OCI-LY7 (cell line): ENCODE data around the gene TOMM20L. TPM values are rescaled to one million over a fixed set of nuclear protein-coding genes. Genes with fewer than 3 reads are reported as not detected.

Experiments used
- BruUV-seq: library from RNA; stranded (reverse); fragments of 400-500 nt; replicated peaks from 2 replicates; lab custom pipeline; 2021; lab: Mats Ljungman, UMichigan
- CTCF ChIA-PET: fragments of 300-600 bp; sonication (Branson Sonifier 250); formaldehyde crosslinking; loops from one replicate; lab custom pipeline; 2022; ENCODE audit warnings: antibody characterized with exemption; ENCODE audit not compliant: unreplicated experiment; lab: Charles Lee
- POLR2A ChIA-PET: fragments of 300-600 bp; sonication (Branson Sonifier 250); formaldehyde crosslinking; loops from one replicate; lab custom pipeline; 2022; ENCODE audit warnings: antibody characterized with exemption; lab: Charles Lee
- DNase-seq: peaks from one replicate; pipeline ENCODE4 v3.0.0-alpha.2; 2015; ENCODE audit warnings: low spot score
- H2AFZ ChIP-seq: fragments of 200-600 bp; sonication (generic), shearing (Covaris generic); 2 replicates; pipeline ENCODE4 v1.6.1; 2014; ENCODE audit warnings: mild to moderate bottlenecking, antibody characterized with exemption, low read length, moderate library complexity
- H3K27ac ChIP-seq: fragments of 200-600 bp; sonication (generic); 2 replicates; pipeline ENCODE4 v1.5.1; 2014; ENCODE audit warnings: mixed run types, low read depth, mild to moderate bottlenecking, moderate library complexity, low read length, inconsistent platforms; ENCODE audit not compliant: poor library complexity, severe bottlenecking
- H3K36me3 ChIP-seq: fragments of 200-600 bp; sonication (generic); 2 replicates; pipeline ENCODE4 v1.6.1; 2014; ENCODE audit warnings: mild to moderate bottlenecking, antibody characterized with exemption, low read length, moderate library complexity, mixed read lengths; ENCODE audit not compliant: insufficient read depth
- H3K4me1 ChIP-seq: fragments of 200-600 bp; sonication (generic); 2 replicates; pipeline ENCODE4 v1.5.1; 2014; ENCODE audit warnings: mild to moderate bottlenecking, low read length; ENCODE audit not compliant: insufficient read depth, poor library complexity, severe bottlenecking
- H3K4me2 ChIP-seq: fragments of 200-600 bp; sonication (generic); 2 replicates; pipeline ENCODE4 v1.6.1; 2014; ENCODE audit warnings: mild to moderate bottlenecking, low read length
- H3K4me3 ChIP-seq: fragments of 200-600 bp; sonication (generic); 2 replicates; pipeline ENCODE4 v1.5.1; 2014; ENCODE audit warnings: mild to moderate bottlenecking, low read depth, low read length; ENCODE audit not compliant: poor library complexity, severe bottlenecking
- H3K79me2 ChIP-seq: fragments of 200-600 bp; sonication (generic); 2 replicates; pipeline ENCODE4 v1.6.1; 2016; ENCODE audit warnings: low read depth, mild to moderate bottlenecking, low read length, moderate library complexity, mixed read lengths; ENCODE audit not compliant: insufficient read depth
- H3K9me2 ChIP-seq: fragments of 200-600 bp; sonication (generic); 2 replicates; pipeline ENCODE4 v1.6.1; 2016; ENCODE audit warnings: mild to moderate bottlenecking, low read length, mixed read lengths; ENCODE audit not compliant: insufficient read depth
- H3K9me3 ChIP-seq: fragments of 200-600 bp; sonication (generic); 2 replicates; pipeline ENCODE4 v1.6.1; 2014; ENCODE audit warnings: mild to moderate bottlenecking, mixed run types, low read length, mixed read lengths
- H4K20me1 ChIP-seq: fragments of 200-600 bp; sonication (generic); 2 replicates; pipeline ENCODE4 v1.6.1; 2014; ENCODE audit warnings: mild to moderate bottlenecking, antibody characterized with exemption, low read length, moderate library complexity, mixed read lengths; ENCODE audit not compliant: insufficient read depth
- EZH2phosphoT487 ChIP-seq: fragments of 200-600 bp; sonication (generic); IDR thresholded peaks from 2 replicates; pipeline ENCODE4 v1.6.1; 2018; ENCODE audit warnings: low read depth, borderline replicate concordance, mild to moderate bottlenecking, mixed run types, antibody characterized with exemption, low read length, moderate library complexity, mixed read lengths
- intact Hi-C: fragments of 100-400 bp; cut with micrococcal nuclease; formaldehyde crosslinking; loops from one replicate; pipeline ENCODE4 v1.10.0; 2022; ENCODE audit not compliant: unreplicated experiment
- total RNA-seq, 2 experiments: library from RNA; depleted of rRNA in 1 of 2; stranded (reverse); fragments of >200 nt in 1 of 2; shearing (Covaris generic) in 1 of 2; gene quantifications; 2 replicates each; pipeline ENCODE4 v1.2.3, GENCODE V29; 2014 to 2022
- TF ChIP-seq, protein P1 (sequence below): fragments of 200-600 bp; sonication (generic); conservative IDR thresholded peaks from 2 replicates; pipeline ENCODE4 v1.5.1; 2014; ENCODE audit warnings: mild to moderate bottlenecking, antibody characterized with exemption, low read length, moderate library complexity, mixed read lengths

TOMM20L gene
- total RNA-seq, 2 experiments from 2014 or later = not detected

DNA sequence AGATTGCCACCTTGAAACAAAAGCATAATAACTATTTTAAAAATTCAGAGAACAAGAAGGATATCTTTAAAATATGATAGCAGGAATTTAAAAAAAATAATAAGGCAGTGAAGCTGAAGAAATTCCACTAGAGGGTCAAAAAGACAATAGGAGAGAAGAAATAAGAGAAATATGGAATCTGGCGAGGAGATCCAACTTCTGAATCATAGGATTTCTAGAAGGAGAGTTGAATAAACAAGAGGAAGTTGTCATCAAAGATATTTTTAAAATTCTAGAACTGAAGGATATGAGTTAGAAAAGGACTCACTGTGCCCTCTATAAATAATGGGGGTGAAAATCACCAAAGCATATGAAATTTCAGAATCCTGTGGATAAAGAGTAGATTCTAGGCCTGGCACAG lies 26.8 kb upstream of the TOMM20L start:
- no peaks in the 10 kb centered on the region for H3K4me1 ChIP-seq
- no TSS peak for BruUV-seq
- intact Hi-C loops = no loop called here
- H3K4me3 ChIP-seq = no peak overlapping the region
- POLR2A ChIA-PET = interaction anchor here (0.6 to 0.7 kb wide), 2 partner anchors 41 to 222 kb away, joined by 3 read pairs; no protein-coding TSS in a partner anchor
- H2AFZ ChIP-seq = no peak overlapping the region
- no peaks in the 10 kb centered on the region for H3K9me3 ChIP-seq
- H3K9me2 ChIP-seq = no peaks in the 10 kb centered on the region
- peaks cover 80% of the 10 kb centered on the region for H3K36me3 ChIP-seq
- H3K27ac ChIP-seq = no peak overlapping the region
- no peaks in the 10 kb centered on the region for H3K79me2 ChIP-seq
- DNase-seq = no peak
- CTCF ChIA-PET = no interaction called here
- no peak overlapping the region for H3K4me2 ChIP-seq
- no peaks in the 10 kb centered on the region for H4K20me1 ChIP-seq
- TF ChIP-seq EZH2phosphoT487 = no peak
- TF ChIP-seq, protein P1, sequence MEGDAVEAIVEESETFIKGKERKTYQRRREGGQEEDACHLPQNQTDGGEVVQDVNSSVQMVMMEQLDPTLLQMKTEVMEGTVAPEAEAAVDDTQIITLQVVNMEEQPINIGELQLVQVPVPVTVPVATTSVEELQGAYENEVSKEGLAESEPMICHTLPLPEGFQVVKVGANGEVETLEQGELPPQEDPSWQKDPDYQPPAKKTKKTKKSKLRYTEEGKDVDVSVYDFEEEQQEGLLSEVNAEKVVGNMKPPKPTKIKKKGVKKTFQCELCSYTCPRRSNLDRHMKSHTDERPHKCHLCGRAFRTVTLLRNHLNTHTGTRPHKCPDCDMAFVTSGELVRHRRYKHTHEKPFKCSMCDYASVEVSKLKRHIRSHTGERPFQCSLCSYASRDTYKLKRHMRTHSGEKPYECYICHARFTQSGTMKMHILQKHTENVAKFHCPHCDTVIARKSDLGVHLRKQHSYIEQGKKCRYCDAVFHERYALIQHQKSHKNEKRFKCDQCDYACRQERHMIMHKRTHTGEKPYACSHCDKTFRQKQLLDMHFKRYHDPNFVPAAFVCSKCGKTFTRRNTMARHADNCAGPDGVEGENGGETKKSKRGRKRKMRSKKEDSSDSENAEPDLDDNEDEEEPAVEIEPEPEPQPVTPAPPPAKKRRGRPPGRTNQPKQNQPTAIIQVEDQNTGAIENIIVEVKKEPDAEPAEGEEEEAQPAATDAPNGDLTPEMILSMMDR = no peak

DNA sequence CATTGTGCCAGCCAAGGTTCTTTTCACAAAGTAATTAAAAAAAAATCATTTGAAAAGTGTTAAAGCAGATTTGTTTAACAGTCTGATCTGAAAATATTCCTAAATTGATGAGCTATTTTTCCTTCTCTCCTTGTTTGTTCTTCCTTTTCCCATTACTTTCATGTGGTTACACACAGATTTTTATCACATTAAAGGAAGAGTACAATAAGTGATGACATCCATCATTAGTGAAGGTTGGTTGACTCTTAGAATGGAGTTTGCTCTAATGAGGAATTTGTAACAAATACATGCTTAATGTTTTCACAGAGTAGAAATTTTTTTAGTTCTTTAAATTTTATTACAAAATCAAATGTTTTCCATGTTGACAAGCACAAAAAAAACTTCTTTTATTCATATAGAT lies 18.9 kb upstream of the TOMM20L start:
- DNase-seq = no peak
- BruUV-seq = no TSS peak
- no peaks in the 10 kb centered on the region for H4K20me1 ChIP-seq
- H2AFZ ChIP-seq = no peak overlapping the region
- peaks cover 70% of the 10 kb centered on the region for H3K36me3 ChIP-seq
- H3K9me2 ChIP-seq = no peaks in the 10 kb centered on the region
- no peak overlapping the region for H3K4me3 ChIP-seq
- H3K4me2 ChIP-seq = no peak overlapping the region
- POLR2A ChIA-PET = interaction anchor here (0.6 kb wide), 1 partner anchor 79 kb away, joined by 3 read pairs; the partner anchor contains the start of gene ARID4A
- H3K79me2 ChIP-seq = no peaks in the 10 kb centered on the region
- no peaks in the 10 kb centered on the region for H3K4me1 ChIP-seq
- TF ChIP-seq, protein P1 = no peak
- TF ChIP-seq EZH2phosphoT487 = no peak
- no peak overlapping the region for H3K27ac ChIP-seq
- H3K9me3 ChIP-seq = no peaks in the 10 kb centered on the region
- CTCF ChIA-PET = no interaction called here
- intact Hi-C loops = no loop called here

DNA sequence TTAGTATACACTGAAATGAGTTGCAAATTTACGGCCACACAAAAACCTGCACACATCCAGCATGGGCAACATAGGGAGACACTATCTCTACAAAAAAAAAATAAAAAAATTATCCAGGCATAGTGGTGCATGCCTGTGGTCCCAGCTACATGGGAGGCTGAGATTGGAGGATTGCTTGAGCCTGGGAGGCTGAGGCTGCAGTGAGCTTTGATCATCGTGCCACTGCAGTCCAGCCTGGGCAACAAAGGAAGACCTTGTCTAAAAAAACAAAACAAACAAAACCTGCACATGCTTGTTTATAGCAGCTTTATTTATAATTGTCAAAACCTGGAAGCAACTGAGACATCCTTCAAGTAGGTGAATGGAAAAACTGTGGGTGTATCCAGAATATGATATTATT lies 4.9 kb upstream of the TOMM20L start:
- Histone ChIP-seq H3K4me2 (no peak overlapping the region), H3K36me3 (no peaks in the 10 kb centered on the region), H3K27ac (no peak overlapping the region), H3K4me1 (peaks cover 1% of the 10 kb centered on the region), H3K9me3 (no peaks in the 10 kb centered on the region), H3K9me2 (no peaks in the 10 kb centered on the region), H2AFZ (no peak overlapping the region), H3K79me2 (no peaks in the 10 kb centered on the region), H4K20me1 (no peaks in the 10 kb centered on the region), H3K4me3 (no peak overlapping the region)
- no TSS peak for BruUV-seq
- ChIA-PET POLR2A (no interaction called here), CTCF (no interaction called here)
- no peak for DNase-seq
- TF ChIP-seq EZH2phosphoT487 = no peak
- TF ChIP-seq, protein P1 = no peak
- intact Hi-C loops = no loop called here
